ENCODE results near the gene KCNK5.
A peak's percentile ranks its signal among the peaks of the same experiment; 100 is the strongest.

The KCNK5 gene, protein sequence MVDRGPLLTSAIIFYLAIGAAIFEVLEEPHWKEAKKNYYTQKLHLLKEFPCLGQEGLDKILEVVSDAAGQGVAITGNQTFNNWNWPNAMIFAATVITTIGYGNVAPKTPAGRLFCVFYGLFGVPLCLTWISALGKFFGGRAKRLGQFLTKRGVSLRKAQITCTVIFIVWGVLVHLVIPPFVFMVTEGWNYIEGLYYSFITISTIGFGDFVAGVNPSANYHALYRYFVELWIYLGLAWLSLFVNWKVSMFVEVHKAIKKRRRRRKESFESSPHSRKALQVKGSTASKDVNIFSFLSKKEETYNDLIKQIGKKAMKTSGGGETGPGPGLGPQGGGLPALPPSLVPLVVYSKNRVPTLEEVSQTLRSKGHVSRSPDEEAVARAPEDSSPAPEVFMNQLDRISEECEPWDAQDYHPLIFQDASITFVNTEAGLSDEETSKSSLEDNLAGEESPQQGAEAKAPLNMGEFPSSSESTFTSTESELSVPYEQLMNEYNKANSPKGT

GRCh38 chr6:39228992-39229767, at the start of gene KCNK5:
TSS of gene KCNK5 (minus strand) at chr6:39229475. CDS start at chr6:39229111, 364 bp downstream.
- peak; percentile 90 for DNase-seq (ENCODE audit: low spot score)

DNA sequence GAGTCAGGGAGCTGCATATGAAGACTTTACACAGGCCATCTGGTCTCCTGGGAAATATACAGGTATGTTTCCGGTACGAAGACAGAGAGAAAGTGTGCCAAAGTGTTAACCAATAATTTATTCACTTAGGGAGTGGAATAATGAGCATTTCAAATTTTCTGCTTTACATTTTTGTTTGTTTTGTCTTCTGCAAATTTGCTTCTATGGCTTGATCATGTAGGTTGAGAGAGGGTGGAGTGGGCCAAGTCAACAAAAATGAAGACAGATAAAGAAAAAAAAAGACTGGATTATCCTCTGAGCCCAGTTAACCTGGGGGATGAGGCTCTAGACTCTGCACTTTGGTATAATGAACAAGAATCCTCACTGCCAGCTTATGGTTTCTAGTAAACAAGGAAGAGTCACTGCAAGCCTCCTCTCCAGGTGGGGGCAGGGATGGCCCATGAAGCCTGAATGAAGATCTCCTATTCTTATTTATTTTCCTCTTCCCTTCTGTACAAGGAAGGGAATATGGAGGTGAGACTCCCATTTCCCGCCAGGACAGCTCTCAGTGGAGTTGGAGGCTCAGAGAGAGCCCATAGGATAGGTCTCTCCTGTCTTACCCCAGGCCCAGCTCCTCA, 47.2 kb upstream of the KCNK5 start:
- DNase-seq (ENCODE audit: low spot score), result no peak

- no peak for DNase-seq (ENCODE audit: low spot score)
Observed at GRCh38 chr6:39274903-39275302, 45.6 kb upstream of the KCNK5 start.

DNA sequence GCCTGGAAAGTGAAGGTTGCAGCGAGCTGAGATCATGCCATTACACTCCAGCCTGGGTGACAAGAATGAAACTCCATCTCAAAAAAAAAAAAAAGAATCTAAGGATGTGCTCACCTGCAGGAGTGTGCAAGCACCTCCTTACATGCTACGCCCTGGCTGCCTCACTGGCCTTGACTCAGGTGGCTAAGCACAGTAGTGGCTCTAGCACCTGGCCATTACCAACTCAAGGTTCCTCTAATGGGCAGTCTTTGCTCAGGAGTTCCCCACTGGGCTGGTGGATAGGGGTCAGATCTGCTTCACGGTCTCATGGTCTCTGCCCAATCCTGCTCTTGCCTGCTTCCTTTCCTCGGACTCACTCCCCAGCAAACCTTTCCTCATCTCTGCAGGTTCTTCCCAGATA, 45.2 kb upstream of the KCNK5 start:
- DNase-seq (ENCODE audit: low spot score), result no peak

- no peak for DNase-seq (ENCODE audit: low spot score)
Observed at GRCh38 chr6:39273406-39273821, 44.1 kb upstream of the KCNK5 start.

GRCh38 chr6:39269961-39270360, 40.7 kb upstream of the KCNK5 start:
- no peak for DNase-seq (ENCODE audit: low spot score)

GRCh38 chr6:39268721-39269120, 39.4 kb upstream of the KCNK5 start:
- no peak for DNase-seq (ENCODE audit: low spot score)

- no peak for DNase-seq (ENCODE audit: low spot score)
Observed at GRCh38 chr6:39268171-39268570, 38.9 kb upstream of the KCNK5 start.

DNA sequence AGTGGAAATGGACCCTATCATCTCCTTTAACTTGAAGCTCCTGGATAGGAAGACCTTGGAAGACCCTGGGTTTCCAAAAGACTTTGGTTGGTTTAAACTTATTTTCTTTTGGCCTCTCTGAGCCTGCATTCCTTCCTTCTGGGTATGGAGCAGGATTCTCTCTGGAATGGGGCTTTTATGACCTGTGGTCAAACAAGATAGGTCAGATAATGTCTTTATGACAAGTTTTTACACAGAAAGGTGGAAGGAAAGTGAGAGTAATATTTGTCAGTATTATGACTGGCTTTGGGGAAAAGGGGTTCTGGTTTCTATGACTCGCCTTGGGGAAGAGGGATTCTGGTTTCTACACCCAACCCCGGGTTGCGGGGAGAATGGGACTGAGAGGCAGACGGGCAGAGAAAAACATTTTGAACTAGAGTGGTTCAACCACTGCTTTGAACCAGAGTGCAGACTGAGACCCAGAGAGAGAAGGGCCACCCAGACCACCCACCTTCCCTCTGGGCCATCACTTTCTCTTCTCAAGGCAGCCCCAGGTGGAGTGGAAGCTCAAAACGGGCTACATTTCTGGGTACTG, 37.6 kb upstream of the KCNK5 start:
- no peak for DNase-seq (ENCODE audit: low spot score)

DNA sequence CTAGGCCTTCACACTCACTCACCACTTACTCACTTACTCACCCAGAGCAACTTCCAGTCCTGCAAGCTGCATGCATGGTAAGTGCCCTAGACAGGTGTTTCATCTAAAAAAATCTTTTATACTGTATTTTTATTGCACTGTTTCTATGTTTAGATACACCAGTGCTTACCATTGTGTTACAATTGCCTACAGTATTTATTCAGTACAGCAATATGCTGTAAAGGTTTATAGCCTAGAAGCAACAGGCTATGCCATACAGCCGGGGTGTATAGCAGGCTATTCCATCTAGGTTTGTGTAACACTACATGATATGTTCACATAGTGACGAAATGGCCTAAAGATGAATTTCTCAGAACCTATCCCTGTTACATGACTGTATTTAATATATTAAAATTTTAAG, 37.1 kb upstream of the KCNK5 start:
- DNase-seq (ENCODE audit: low spot score), result no peak

GRCh38 chr6:39263303-39264037, 34.2 kb upstream of the KCNK5 start:
- no peak for DNase-seq (ENCODE audit: low spot score)

DNA sequence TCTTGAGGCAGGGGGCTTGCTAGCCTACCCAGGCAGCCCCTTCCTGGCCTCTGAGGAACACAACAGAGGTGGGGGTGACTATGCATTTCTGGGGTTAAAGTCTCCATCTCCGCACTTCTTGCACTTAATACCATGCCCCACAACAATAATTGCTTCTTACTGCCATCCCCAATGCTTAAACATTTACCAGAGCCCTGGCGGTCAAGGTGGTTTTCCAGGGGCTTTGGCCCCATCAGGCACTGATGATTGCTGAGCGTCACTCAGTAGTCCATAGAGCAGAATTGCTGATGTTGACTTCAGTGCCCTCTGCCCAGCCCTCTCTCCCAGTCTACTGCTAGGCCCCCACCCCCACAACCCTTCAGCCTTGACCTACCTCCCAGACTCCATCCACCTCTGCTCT, 32.5 kb upstream of the KCNK5 start:
- DNase-seq (ENCODE audit: low spot score), result no peak

DNA sequence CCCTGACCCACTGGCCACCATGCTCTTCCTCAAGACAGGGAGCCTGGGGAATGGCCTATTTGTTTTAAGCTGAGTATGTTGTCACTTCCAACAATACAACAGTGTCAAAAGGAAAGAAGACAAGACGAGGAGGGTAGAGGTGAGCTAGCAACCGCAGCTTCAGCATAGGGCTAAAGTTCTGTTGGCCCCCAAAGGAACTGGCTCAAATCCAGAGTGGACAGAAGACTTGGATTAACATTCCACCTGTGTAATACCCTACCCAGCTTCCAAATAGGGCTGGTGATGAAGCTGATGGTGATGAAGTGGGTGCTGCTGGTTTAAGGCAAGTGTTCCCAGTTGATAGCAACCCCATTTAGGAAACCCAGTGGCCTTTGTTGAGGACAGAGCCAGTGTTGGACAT, 31.7 kb upstream of the KCNK5 start:
- no peak for DNase-seq (ENCODE audit: low spot score)

- DNase-seq (ENCODE audit: low spot score), result no peak
Observed at GRCh38 chr6:39260456-39260855, 31.2 kb upstream of the KCNK5 start.

DNA sequence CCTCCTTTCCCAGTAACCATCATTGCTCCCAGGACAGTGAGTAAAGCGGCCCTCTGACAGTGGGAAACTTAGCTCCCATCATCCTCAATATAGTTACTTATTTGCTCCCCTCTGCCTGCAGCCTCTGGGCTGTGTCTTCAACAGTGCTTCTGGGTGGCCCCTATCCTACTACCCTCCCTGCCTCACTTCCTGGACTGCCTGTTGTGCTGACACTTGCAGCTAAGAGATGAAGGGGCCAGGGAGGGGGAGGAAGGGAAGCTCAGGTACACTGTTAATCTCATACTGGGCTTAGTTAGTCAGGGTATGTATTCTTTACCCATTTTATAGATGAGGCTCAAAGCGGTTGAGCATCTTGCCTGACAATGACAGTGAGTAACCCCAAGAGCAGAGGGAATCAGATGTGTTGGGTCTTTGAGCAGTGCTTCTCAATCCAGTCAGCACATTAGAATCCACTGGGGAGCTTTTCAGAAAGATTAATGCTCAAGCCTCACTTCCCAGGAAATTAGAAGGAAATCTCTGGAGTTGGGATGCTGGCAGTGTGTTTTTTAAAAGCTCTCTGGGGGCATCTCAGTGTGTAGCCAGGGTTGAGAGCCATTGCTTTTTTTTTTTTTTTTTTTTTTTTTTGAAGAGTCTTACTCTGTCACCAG, 27.1 kb upstream of the KCNK5 start:
- DNase-seq (ENCODE audit: low spot score), result no peak

DNA sequence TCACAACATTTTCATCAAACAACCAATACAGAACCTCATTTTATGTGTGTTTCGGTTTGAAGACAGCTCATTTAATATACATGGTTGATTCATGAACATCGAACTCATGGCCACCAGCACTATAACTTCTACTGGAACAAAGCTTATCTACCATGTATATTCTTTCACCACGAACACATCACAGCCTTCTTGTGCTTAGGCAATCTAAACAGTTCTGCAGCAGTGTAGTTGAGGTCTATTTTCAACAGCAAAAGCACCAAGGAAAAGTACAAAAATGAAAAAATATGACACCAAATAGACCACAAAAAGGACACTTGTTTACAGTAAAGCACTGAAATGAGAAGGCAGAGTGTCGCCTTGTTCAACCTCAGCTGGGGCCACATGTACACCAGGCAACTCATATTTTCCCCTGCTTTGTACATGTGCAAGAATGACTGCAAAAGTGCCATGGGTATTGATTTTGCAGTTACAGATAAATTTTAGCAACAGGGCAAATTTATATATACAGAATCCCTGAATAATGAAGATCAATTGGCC, 25.8 kb upstream of the KCNK5 start:
- no peak for DNase-seq (ENCODE audit: low spot score)

DNA sequence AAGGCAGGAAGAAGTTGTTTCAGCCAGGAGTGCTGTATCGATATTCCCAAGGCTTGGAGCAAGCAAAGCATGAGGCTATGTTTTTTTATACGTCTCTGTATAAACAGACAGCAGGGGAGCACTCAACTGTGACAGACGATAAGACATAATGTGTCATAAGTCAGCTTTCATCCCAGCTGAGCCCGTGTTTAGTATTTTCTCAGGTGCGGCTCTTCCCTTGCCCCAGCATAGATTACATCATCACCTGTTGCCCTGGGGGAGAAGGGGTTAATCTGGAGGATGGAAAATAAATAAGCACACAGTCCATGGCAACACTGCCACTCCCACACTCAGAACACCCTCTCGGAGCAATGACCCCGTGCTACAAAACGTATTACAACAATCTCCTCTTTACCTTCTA, 22.1 kb upstream of the KCNK5 start:
- DNase-seq (ENCODE audit: low spot score), result no peak

- DNase-seq (ENCODE audit: low spot score), result no peak
Observed at GRCh38 chr6:39250507-39250906, 21.2 kb upstream of the KCNK5 start.

- no peak for DNase-seq (ENCODE audit: low spot score)
Observed at GRCh38 chr6:39249278-39249677, 20.0 kb upstream of the KCNK5 start.

DNA sequence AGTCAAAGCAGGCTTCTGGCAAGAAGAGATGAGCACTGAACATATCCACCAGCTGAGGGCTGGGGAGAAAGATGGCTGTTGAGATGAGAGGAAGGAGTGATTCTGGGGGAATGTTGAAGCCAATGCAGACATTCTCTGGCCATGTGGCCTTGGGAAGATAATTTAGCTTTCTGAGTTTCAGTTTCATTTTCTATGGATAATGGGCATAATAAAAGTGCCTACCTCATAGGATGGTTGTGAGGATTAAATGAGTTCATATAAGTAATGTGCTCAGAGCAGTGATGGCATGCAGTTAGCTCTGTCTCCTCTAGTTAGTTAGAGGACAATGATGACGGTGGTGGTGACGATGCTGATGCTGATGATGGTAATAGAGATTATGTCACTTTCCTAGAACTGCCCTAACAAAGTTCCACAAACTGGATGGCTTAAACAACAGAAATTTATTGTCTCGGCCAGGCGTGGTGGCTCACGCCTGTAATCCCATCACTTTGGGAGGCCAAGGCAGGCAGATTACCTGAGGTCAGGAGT, 18.5 kb upstream of the KCNK5 start:
- no peak for DNase-seq (ENCODE audit: low spot score)

DNA sequence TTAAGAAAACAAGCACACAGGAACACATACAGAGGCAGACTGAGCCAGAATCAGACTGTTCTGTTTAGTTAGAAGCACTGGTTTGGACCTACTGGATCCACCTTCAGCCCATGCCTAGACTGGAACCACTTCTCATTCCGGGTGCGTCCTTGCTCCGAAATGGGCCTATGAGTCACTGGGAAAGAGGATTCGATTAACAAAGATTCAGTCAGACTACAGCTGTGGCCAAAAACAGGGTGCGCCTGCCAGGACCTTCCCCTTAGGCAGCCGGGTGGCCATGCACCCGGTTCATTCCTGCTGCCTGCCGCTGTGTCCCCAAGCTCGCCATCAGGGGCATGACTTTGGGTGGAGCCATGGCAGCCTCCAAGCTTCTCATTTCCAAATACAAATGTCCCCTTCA, 14.5 kb upstream of the KCNK5 start:
- DNase-seq (ENCODE audit: low spot score), result no peak
